Suppressor macrophage (primary cell): ENCODE measurements around the gene ODAD3.
A peak's percentile ranks its signal among the peaks of the same experiment; 100 is the strongest.
"Not testable (repeated sequence)": the region's sequence is repeated elsewhere in the genome, so short reads cannot be mapped to it uniquely, and the experiment has no call there.

Experiments
- DNase-seq, 4 experiments: peaks; one replicate each; pipeline ENCODE4 v3.0.0-alpha.2; 2020 to 2022
- total RNA-seq, 17 experiments: gene quantifications; one replicate each; lab custom pipeline; 2026; ENCODE audit warnings: mixed read lengths in 6 of 17, inconsistent platforms in 3 of 17; lab: John Stamatoyannopoulos, UW

The ODAD3 gene
- 0 to 1.9 (median 0.02) reads per million in 17 experiments for total RNA-seq

GRCh38 chr19:11435057-11435832 lies at the start of gene ODAD3, which contains the start of gene PRKCSH:
Gene ODAD3 (minus strand): TSS chr19:11435121. CDS start chr19:11435016, 105 bp downstream.
Gene PRKCSH (plus strand): TSS chr19:11435635. CDS start chr19:11436118, 483 bp downstream.
- peak; percentile 99 to 100 (median 100) for DNase-seq

GRCh38 chr19:11483366-11484111 lies 48.6 kb upstream of the ODAD3 start:
- DNase-seq, result no peak

- peak; percentile 88 to 96 (median 94) for DNase-seq
Measured at GRCh38 chr19:11482384-11483050, 47.6 kb upstream of the ODAD3 start.

GRCh38 chr19:11481534-11482383 lies 46.8 kb upstream of the ODAD3 start:
- DNase-seq, result peak; percentile 72 to 88 (median 80)

GRCh38 chr19:11480715-11481533 lies 46.0 kb upstream of the ODAD3 start, which contains the start of gene ELAVL3:
Gene ELAVL3 (minus strand): TSS chr19:11481046. CDS start chr19:11480608, 438 bp downstream.
- no peak for DNase-seq

- DNase-seq, result no peak
Measured at GRCh38 chr19:11479898-11480714, 45.2 kb upstream of the ODAD3 start.

- peak; percentile 24 to 60 (median 44) for DNase-seq
Measured at GRCh38 chr19:11479090-11479897, 44.4 kb upstream of the ODAD3 start.

- DNase-seq, result no peak
Measured at GRCh38 chr19:11478167-11479089, 43.5 kb upstream of the ODAD3 start.

- DNase-seq, result no peak
Measured at GRCh38 chr19:11475861-11476260, 40.9 kb upstream of the ODAD3 start.

- not testable (repeated sequence) for DNase-seq
Measured at GRCh38 chr19:11475343-11475742, 40.4 kb upstream of the ODAD3 start.

GRCh38 chr19:11473725-11474124 lies 38.8 kb upstream of the ODAD3 start:
- DNase-seq, result no peak

GRCh38 chr19:11468266-11468845 lies 33.4 kb upstream of the ODAD3 start:
- not testable (repeated sequence) for DNase-seq

GRCh38 chr19:11465600-11465999 lies 30.7 kb upstream of the ODAD3 start:
- DNase-seq, result no peak

- DNase-seq, result no peak
Measured at GRCh38 chr19:11464333-11465265, 29.7 kb upstream of the ODAD3 start.

- DNase-seq, result no peak
Measured at GRCh38 chr19:11463391-11463790, 28.5 kb upstream of the ODAD3 start.

GRCh38 chr19:11461453-11461852 lies 26.5 kb upstream of the ODAD3 start:
- DNase-seq, result no peak
